SK-N-SH treated with all-trans-retinoic acid at 6 μM for 48 hours (cell line): ENCODE results near the gene CAPN13.

Experiments
- RARB ChIP-seq: fragments of 250-450 bp; sonication (Bioruptor Pico); IDR thresholded peaks from 2 replicates; pipeline ENCODE4 v1.8.0; 2021; ENCODE audit warnings: mild to moderate bottlenecking, moderate library complexity
- ZNF70 ChIP-seq: fragments of 450-650 bp; formaldehyde crosslinking; IDR thresholded peaks from 2 replicates; pipeline ENCODE4 v1.5.0; 2020; ENCODE audit warnings: mild to moderate bottlenecking, moderate library complexity

DNA sequence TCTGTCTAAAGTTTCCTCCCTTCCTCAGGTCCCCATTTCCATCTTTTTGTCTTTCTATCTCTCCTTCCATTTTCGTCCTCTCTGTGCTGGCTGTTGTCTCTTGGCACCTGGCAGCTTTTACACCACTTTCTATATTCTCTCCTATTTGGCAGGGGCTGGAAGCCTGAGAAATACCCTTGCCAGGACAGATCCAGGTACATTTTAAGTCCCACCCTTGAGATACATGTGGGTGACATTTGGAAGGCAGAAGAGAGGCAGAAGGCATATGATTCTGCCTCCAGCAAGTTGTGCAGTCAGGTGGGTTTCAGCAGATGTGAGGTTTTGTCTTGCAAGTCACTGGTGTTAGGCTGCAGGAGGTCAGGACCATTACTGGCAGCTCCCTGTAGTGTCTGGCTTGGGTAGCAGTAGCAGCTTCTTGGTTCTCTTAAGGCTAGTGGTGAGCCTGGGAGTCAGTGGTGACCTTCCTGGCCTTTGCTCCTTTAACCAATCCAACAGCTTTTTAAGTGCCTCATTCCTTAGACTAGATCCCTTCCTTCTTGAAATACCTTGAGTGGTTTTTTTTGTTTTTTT lies 90.1 kb downstream of the CAPN13 start:
- TF ChIP-seq ZNF70 (CRISPR knock-in tag), result no peak
- TF ChIP-seq RARB (CRISPR knock-in tag), result no peak
